IMR-90 (cell line): Measurements from ENCODE around the gene LAGE3. TPM values are rescaled to one million over a fixed set of nuclear protein-coding genes. Genes with fewer than 3 reads are reported as not detected.

Experiments used
- ATAC-seq: fragments of 200-7000 bp; cut with Tn5 transposase; 2 replicates; pipeline ENCODE4 v1.9.1; 2020; ENCODE audit warnings: low read depth, mild to moderate bottlenecking, moderate library complexity
- BruUV-seq: library from RNA; stranded (reverse); fragments of 400-500 nt; replicated peaks from 2 replicates; lab custom pipeline; 2021; lab: Mats Ljungman, UMichigan
- CTCF ChIA-PET: fragments of 300-600 bp; formaldehyde crosslinking; extraction: SDS; loops from one replicate; lab custom pipeline; 2021; ENCODE audit warnings: antibody characterized with exemption; lab: Yijun Ruan, JAX
- POLR2A ChIA-PET: fragments of 300-600 bp; sonication (Branson Sonifier 250); formaldehyde crosslinking; loops from one replicate; lab custom pipeline; 2022; ENCODE audit warnings: antibody characterized with exemption; ENCODE audit not compliant: unreplicated experiment; lab: Charles Lee
- DNase-seq: peaks from one replicate; pipeline ENCODE4 v3.0.0; 2013
- H2AFZ ChIP-seq: replicated peaks from 2 replicates; pipeline ENCODE3; 2013; ENCODE audit warnings: low read length, mild to moderate bottlenecking; ENCODE audit not compliant: poor library complexity
- H2AK5ac ChIP-seq: 2 replicates; pipeline ENCODE4 v1.6.1; 2013; ENCODE audit warnings: low read depth, low read length, inconsistent platforms
- H2AK9ac ChIP-seq: replicated peaks from 2 replicates; pipeline ENCODE3; 2013; ENCODE audit warnings: mild to moderate bottlenecking, low read depth, low read length, moderate library complexity; ENCODE audit not compliant: poor library complexity
- H2BK120ac ChIP-seq: 2 replicates; pipeline ENCODE4 v1.6.1; 2013; ENCODE audit warnings: low read depth, low read length, inconsistent platforms
- H2BK15ac ChIP-seq: 3 replicates; pipeline ENCODE4 v1.6.1; 2013; ENCODE audit warnings: low read depth, low read length, inconsistent platforms
- H2BK20ac ChIP-seq: 2 replicates; pipeline ENCODE4 v1.6.1; 2013; ENCODE audit warnings: low read depth, mild to moderate bottlenecking, inconsistent platforms, low read length, moderate library complexity
- H2BK5ac ChIP-seq: 2 replicates; pipeline ENCODE4 v1.6.1; 2013; ENCODE audit warnings: mild to moderate bottlenecking, low read depth, low read length, inconsistent platforms; ENCODE audit not compliant: poor library complexity, severe bottlenecking
- H3K14ac ChIP-seq: replicated peaks from 2 replicates; pipeline ENCODE4 v1.6.1; 2013; ENCODE audit warnings: low read depth, low read length, inconsistent platforms
- H3K18ac ChIP-seq: 2 replicates; pipeline ENCODE4 v1.6.1; 2013; ENCODE audit warnings: low read depth, low read length, control low read depth
- H3K23ac ChIP-seq: 2 replicates; pipeline ENCODE4 v1.6.1; 2013; ENCODE audit warnings: low read depth, low read length, inconsistent platforms
- H3K27ac ChIP-seq: 2 replicates; pipeline ENCODE4 v1.5.1; 2013; ENCODE audit warnings: mild to moderate bottlenecking, control low read depth, low read length; ENCODE audit not compliant: insufficient read depth
- H3K27me3 ChIP-seq: 2 replicates; pipeline ENCODE4 v1.6.1; 2013; ENCODE audit warnings: low read length; ENCODE audit not compliant: control insufficient read depth, insufficient read depth
- H3K36me3 ChIP-seq: 2 replicates; pipeline ENCODE4 v1.6.1; 2013; ENCODE audit warnings: low read length, mixed read lengths; ENCODE audit not compliant: control insufficient read depth, insufficient read depth
- H3K4ac ChIP-seq: 2 replicates; pipeline ENCODE4 v1.6.1; 2013; ENCODE audit warnings: low read depth, low read length, inconsistent platforms
- H3K4me1 ChIP-seq: 2 replicates; pipeline ENCODE4 v1.6.1; 2013; ENCODE audit warnings: low read length, mixed read lengths; ENCODE audit not compliant: control insufficient read depth, insufficient read depth
- H3K4me2 ChIP-seq: 2 replicates; pipeline ENCODE4 v1.6.1; 2013; ENCODE audit warnings: low read depth, mild to moderate bottlenecking, control low read depth, low read length, moderate library complexity
- H3K4me3 ChIP-seq: 2 replicates; pipeline ENCODE4 v1.5.1; 2013; ENCODE audit warnings: low read depth, mild to moderate bottlenecking, control low read depth, low read length, moderate library complexity; ENCODE audit not compliant: insufficient read depth
- H3K56ac ChIP-seq: 2 replicates; pipeline ENCODE4 v1.6.1; 2013; ENCODE audit warnings: low read length, inconsistent platforms; ENCODE audit not compliant: insufficient read depth; ENCODE audit errors: extremely low read depth
- H3K79me1 ChIP-seq, 2 experiments: 2 replicates each; pipeline ENCODE4 v1.6.1; 2013; ENCODE audit warnings: low read length in 2 of 2, inconsistent platforms in 1 of 2, low read depth in 1 of 2
- H3K9ac ChIP-seq: 2 replicates; pipeline ENCODE4 v1.6.1; 2013; ENCODE audit warnings: low read depth, low read length, control low read depth
- H3K9me1 ChIP-seq: 2 replicates; pipeline ENCODE4 v1.6.1; 2013; ENCODE audit warnings: low read length, inconsistent platforms; ENCODE audit not compliant: insufficient read depth
- H3K9me3 ChIP-seq: 2 replicates; pipeline ENCODE4 v1.6.1; 2013; ENCODE audit warnings: low read length; ENCODE audit not compliant: control insufficient read depth, insufficient read depth
- H4K20me1 ChIP-seq: 2 replicates; pipeline ENCODE4 v1.6.1; 2013; ENCODE audit warnings: low read length, inconsistent platforms; ENCODE audit not compliant: insufficient read depth
- H4K5ac ChIP-seq: 2 replicates; pipeline ENCODE4 v1.6.1; 2013; ENCODE audit warnings: mild to moderate bottlenecking, low read depth, low read length, control low read depth
- H4K8ac ChIP-seq, 2 experiments: 2 replicates each; pipeline ENCODE4 v1.6.1; 2013; ENCODE audit warnings: low read depth in 2 of 2, low read length in 2 of 2, control low read depth in 1 of 2, inconsistent platforms in 1 of 2
- H4K91ac ChIP-seq: 2 replicates; pipeline ENCODE4 v1.6.1; 2013; ENCODE audit warnings: low read depth, low read length, inconsistent platforms; ENCODE audit not compliant: insufficient read depth
- BHLHE40 ChIP-seq: fragments of 150-350 bp; IDR thresholded peaks from 2 replicates; pipeline ENCODE4 v1.6.1; 2016; ENCODE audit warnings: mild to moderate bottlenecking, low read depth, low read length
- CEBPB ChIP-seq: IDR thresholded peaks from 2 replicates; pipeline ENCODE4 v1.6.1; 2012; ENCODE audit warnings: low read depth, low read length, improper control_type of control experiment
- FOS ChIP-seq: fragments of 150-350 bp; IDR thresholded peaks from 2 replicates; pipeline ENCODE4 v1.6.1; 2016; ENCODE audit warnings: low read depth, low read length
- MAFK ChIP-seq: IDR thresholded peaks from 2 replicates; pipeline ENCODE4 v1.6.1; 2012; ENCODE audit warnings: low read depth, low read length, improper control_type of control experiment
- MXI1 ChIP-seq: IDR thresholded peaks from 2 replicates; pipeline ENCODE4 v1.6.1; 2012; ENCODE audit warnings: low read depth, mild to moderate bottlenecking, low read length, moderate library complexity, borderline replicate concordance
- NFE2L2 ChIP-seq: fragments of 150-350 bp; IDR thresholded peaks from 2 replicates; pipeline ENCODE4 v1.6.1; 2016; ENCODE audit warnings: low read depth, mild to moderate bottlenecking, low read length
- POLR2A ChIP-seq: IDR thresholded peaks from 2 replicates; pipeline ENCODE4 v1.6.1; 2012; ENCODE audit warnings: mild to moderate bottlenecking, low read depth, low read length
- RAD21 ChIP-seq: IDR thresholded peaks from 2 replicates; pipeline ENCODE4 v1.6.1; 2012; ENCODE audit warnings: low read length, improper control_type of control experiment
- RCOR1 ChIP-seq: IDR thresholded peaks from 2 replicates; pipeline ENCODE4 v1.6.1; 2012; ENCODE audit warnings: mild to moderate bottlenecking, low read length, improper control_type of control experiment; ENCODE audit not compliant: insufficient replicate concordance
- RFX5 ChIP-seq: IDR thresholded peaks from 2 replicates; pipeline ENCODE4 v1.8.0; 2012; ENCODE audit warnings: low read depth, mild to moderate bottlenecking, low read length, moderate library complexity
- USF2 ChIP-seq: fragments of 150-350 bp; IDR thresholded peaks from 2 replicates; pipeline ENCODE4 v1.6.1; 2017; ENCODE audit warnings: mild to moderate bottlenecking, antibody characterized with exemption, low read length, low read depth
- WGBS, 2 experiments: methylation state at CpG; one replicate each; pipeline versions ENCODE4 v1.1.5 to v1.1.7; 2013; ENCODE audit warnings: missing lambda C conversion rate in 2 of 2; ENCODE audit not compliant: insufficient read length in 1 of 2; ENCODE audit errors: extremely low coverage in 2 of 2; 5-methylcytosine and 5-hydroxymethylcytosine counted together
- dilution Hi-C: fragments of 300-500 bp; cut with HindIII; formaldehyde crosslinking; loops from one replicate; pipeline ENCODE4 v1.14.3; 2018; ENCODE audit warnings: low sequenced_read_pairs; ENCODE audit not compliant: unreplicated experiment
- in situ Hi-C: fragments of 300-500 bp; cut with MboI; formaldehyde crosslinking; loops from 3 replicates; pipeline ENCODE4 v1.14.3; 2019; ENCODE audit warnings: low sequenced_read_pairs, inconsistent platforms, mixed read lengths
- intact Hi-C: fragments of 100-400 bp; cut with micrococcal nuclease; formaldehyde crosslinking; loops from 2 replicates; pipeline ENCODE4 v1.10.0; 2022
- polyA plus RNA-seq, 3 experiments: library from polyadenylated mRNA; depleted of rRNA; stranded (reverse); fragments of >200 nt; gene quantifications; 2 replicates each; pipeline ENCODE4 v1.2.3, GENCODE V29; 2012; ENCODE audit warnings: low replicate concordance in 1 of 3
- total RNA-seq: library from RNA; depleted of rRNA; stranded (reverse); fragments of >200 nt; gene quantifications from 2 replicates; pipeline ENCODE4 v1.2.3, GENCODE V29; 2012
- TF ChIP-seq, protein P1 (sequence below): fragments of 150-350 bp; IDR thresholded peaks from 2 replicates; pipeline ENCODE4 v1.6.1; 2016; ENCODE audit warnings: low read depth, mild to moderate bottlenecking, low read length, moderate library complexity, borderline replicate concordance
- TF ChIP-seq, protein P2 (sequence below): conservative IDR thresholded peaks from 2 replicates; pipeline ENCODE4 v1.5.1; 2012; ENCODE audit warnings: mild to moderate bottlenecking, low read depth, low read length, improper control_type of control experiment

Gene LAGE3
- total and polyA plus RNA-seq, 2 of the 4 experiments (the other 2 are of a cell fraction), result 3.6 to 14.8 TPM

DNA sequence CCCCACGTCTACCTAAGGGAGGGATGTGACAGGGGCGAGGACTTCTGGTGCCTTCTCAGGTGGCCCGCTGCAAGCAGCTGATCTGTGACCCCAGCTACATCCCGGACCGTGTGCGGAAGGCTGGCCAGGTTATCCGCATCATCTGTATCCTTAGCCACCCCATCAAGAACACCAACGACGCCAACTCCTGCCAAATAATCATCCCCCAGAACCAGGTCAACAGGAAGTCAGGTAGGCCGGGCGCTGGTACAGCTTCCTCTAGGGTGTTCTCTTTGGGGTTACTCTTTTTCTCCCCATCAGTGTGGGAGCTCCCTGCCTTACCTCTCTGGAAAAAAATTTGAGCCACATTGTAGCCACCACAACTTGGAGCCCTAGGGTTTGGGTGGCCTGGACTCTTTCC, 37.5 kb downstream of the LAGE3 start:
- CTCF ChIA-PET, result no interaction called here
- in situ Hi-C loops, result no loop called here
- H3K27me3 ChIP-seq, result no peaks in the 10 kb centered on the region
- H2BK5ac ChIP-seq, result no peak overlapping the region
- WGBS, 2 experiments, result 92% methylated on average over 5 of the region's 11 CpGs; no CpG with 5 or more reads in 1 of the 2 experiments
- DNase-seq (no peak), ATAC-seq (no peak)
- no peak overlapping the region for H4K8ac ChIP-seq
- no peak overlapping the region for H2AFZ ChIP-seq
- H2AK9ac ChIP-seq, result no peak overlapping the region
- no peak overlapping the region for H3K14ac ChIP-seq
- H3K4me3 ChIP-seq, result no peak overlapping the region
- no peak overlapping the region for H3K4ac ChIP-seq
- peaks cover 14% of the 10 kb centered on the region for H4K20me1 ChIP-seq
- no peak overlapping the region for H3K9ac ChIP-seq
- no peak overlapping the region for H2AK5ac ChIP-seq
- H3K18ac ChIP-seq, result no peak overlapping the region
- no peak overlapping the region for H2BK20ac ChIP-seq
- H3K56ac ChIP-seq, result no peak overlapping the region
- H2BK15ac ChIP-seq, result no peak overlapping the region
- intact Hi-C loops, result no loop called here
- H3K9me3 ChIP-seq, result no peaks in the 10 kb centered on the region; the same call in 1 of the 2 replicates
- H2BK120ac ChIP-seq, result no peak overlapping the region
- H3K36me3 ChIP-seq, result peaks cover 37% of the 10 kb centered on the region
- no peak for TF ChIP-seq RFX5
- TF ChIP-seq MAFK, result no peak
- TF ChIP-seq, protein P1, sequence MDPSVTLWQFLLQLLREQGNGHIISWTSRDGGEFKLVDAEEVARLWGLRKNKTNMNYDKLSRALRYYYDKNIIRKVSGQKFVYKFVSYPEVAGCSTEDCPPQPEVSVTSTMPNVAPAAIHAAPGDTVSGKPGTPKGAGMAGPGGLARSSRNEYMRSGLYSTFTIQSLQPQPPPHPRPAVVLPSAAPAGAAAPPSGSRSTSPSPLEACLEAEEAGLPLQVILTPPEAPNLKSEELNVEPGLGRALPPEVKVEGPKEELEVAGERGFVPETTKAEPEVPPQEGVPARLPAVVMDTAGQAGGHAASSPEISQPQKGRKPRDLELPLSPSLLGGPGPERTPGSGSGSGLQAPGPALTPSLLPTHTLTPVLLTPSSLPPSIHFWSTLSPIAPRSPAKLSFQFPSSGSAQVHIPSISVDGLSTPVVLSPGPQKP, result no peak
- no peak for TF ChIP-seq FOS
- no peak for TF ChIP-seq USF2
- TF ChIP-seq NFE2L2, result no peak
- no peak for TF ChIP-seq MXI1
- TF ChIP-seq RAD21, result no peak
- TF ChIP-seq CEBPB, result no peak
- TF ChIP-seq BHLHE40, result no peak
- TF ChIP-seq, protein P2, sequence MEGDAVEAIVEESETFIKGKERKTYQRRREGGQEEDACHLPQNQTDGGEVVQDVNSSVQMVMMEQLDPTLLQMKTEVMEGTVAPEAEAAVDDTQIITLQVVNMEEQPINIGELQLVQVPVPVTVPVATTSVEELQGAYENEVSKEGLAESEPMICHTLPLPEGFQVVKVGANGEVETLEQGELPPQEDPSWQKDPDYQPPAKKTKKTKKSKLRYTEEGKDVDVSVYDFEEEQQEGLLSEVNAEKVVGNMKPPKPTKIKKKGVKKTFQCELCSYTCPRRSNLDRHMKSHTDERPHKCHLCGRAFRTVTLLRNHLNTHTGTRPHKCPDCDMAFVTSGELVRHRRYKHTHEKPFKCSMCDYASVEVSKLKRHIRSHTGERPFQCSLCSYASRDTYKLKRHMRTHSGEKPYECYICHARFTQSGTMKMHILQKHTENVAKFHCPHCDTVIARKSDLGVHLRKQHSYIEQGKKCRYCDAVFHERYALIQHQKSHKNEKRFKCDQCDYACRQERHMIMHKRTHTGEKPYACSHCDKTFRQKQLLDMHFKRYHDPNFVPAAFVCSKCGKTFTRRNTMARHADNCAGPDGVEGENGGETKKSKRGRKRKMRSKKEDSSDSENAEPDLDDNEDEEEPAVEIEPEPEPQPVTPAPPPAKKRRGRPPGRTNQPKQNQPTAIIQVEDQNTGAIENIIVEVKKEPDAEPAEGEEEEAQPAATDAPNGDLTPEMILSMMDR, result no peak
- no peak for TF ChIP-seq RCOR1
- no peak for TF ChIP-seq POLR2A
- POLR2A ChIA-PET, result no interaction called here
- no TSS peak for BruUV-seq
- H3K79me1 ChIP-seq, result peaks cover 0 to 21% of the 10 kb centered on the region in 2 experiments; a peak in 2 of 4 replicates
- no peak overlapping the region for H3K23ac ChIP-seq
- H3K9me1 ChIP-seq, result no peaks in the 10 kb centered on the region
- no peak overlapping the region for H4K91ac ChIP-seq
- dilution Hi-C loops, result no loop called here
- H3K4me1 ChIP-seq, result peaks cover 11% of the 10 kb centered on the region
- no peak overlapping the region for H4K5ac ChIP-seq
- H3K27ac ChIP-seq, result no peak overlapping the region
- H3K4me2 ChIP-seq, result no peak overlapping the region
